H1 (cell line): ENCODE measurements around the gene ANXA7. TPM values are rescaled to one million over a fixed set of nuclear protein-coding genes. Genes with fewer than 3 reads are reported as not detected.

Experiments used
- CTCF ChIA-PET: fragments of 300-600 bp; sonication (Branson Sonifier 250); formaldehyde crosslinking; loops from one replicate; lab custom pipeline; 2021; ENCODE audit not compliant: partially characterized antibody; lab: Charles Lee
- POLR2A ChIA-PET: fragments of 300-600 bp; sonication (Branson Sonifier 250); formaldehyde crosslinking; loops from one replicate; lab custom pipeline; 2021; ENCODE audit warnings: inconsistent platforms; ENCODE audit not compliant: partially characterized antibody; lab: Charles Lee
- DNase-seq, 2 experiments: peaks; one replicate each; pipeline versions ENCODE4 v3.0.0 to v3.0.0-alpha.2; 2010 to 2022; ENCODE audit warnings: low spot score in 2 of 2, low read depth in 1 of 2, mixed read lengths in 1 of 2
- FAIRE-seq: peaks from 2 replicates; lab custom pipeline; 2011; peaks lifted over from hg19 to GRCh38; lab: Jason Lieb, UNC
- H2AFZ ChIP-seq: 2 replicates; pipeline ENCODE4 v1.8.1; 2012; ENCODE audit warnings: low read length, inconsistent platforms
- H2AK5ac ChIP-seq: 2 replicates; pipeline ENCODE4 v1.6.1; 2013; ENCODE audit warnings: low read depth, low read length
- H2BK120ac ChIP-seq: replicated peaks from 2 replicates; pipeline ENCODE3; 2013; ENCODE audit warnings: low read depth, low read length, inconsistent platforms
- H2BK12ac ChIP-seq: 2 replicates; pipeline ENCODE4 v1.6.1; 2013; ENCODE audit warnings: low read depth, low read length
- H2BK15ac ChIP-seq: 2 replicates; pipeline ENCODE4 v1.6.1; 2013; ENCODE audit warnings: low read length
- H2BK20ac ChIP-seq: 2 replicates; pipeline ENCODE4 v1.6.1; 2013; ENCODE audit warnings: low read length
- H2BK5ac ChIP-seq: 2 replicates; pipeline ENCODE4 v1.6.1; 2013; ENCODE audit warnings: low read depth, low read length
- H3K14ac ChIP-seq: 2 replicates; pipeline ENCODE4 v1.6.1; 2013; ENCODE audit warnings: inconsistent platforms; ENCODE audit not compliant: insufficient read length
- H3K18ac ChIP-seq: 2 replicates; pipeline ENCODE4 v1.6.1; 2013; ENCODE audit warnings: low read length; ENCODE audit errors: extremely low read depth
- H3K23ac ChIP-seq: 2 replicates; pipeline ENCODE4 v1.6.1; 2013; ENCODE audit warnings: inconsistent platforms; ENCODE audit not compliant: insufficient read length
- H3K23me2 ChIP-seq: 2 replicates; pipeline ENCODE4 v1.6.1; 2013; ENCODE audit warnings: low read depth, low read length
- H3K27ac ChIP-seq: 2 replicates; pipeline ENCODE4 v1.6.1; 2011; ENCODE audit warnings: low read depth, low read length, inconsistent platforms
- H3K27me3 ChIP-seq, 4 experiments: replicated peaks in 1 of 4; 1 replicate in 1 of 4; 2 replicates in 3 of 4; pipeline versions ENCODE4 v1.6.1 to v1.8.1; 2011 to 2013; ENCODE audit warnings: low read length in 3 of 4, mild to moderate bottlenecking in 3 of 4, inconsistent platforms in 2 of 4, mixed read lengths in 2 of 4, moderate library complexity in 1 of 4; ENCODE audit not compliant: control insufficient read depth in 3 of 4, insufficient read depth in 3 of 4; ENCODE audit errors: extremely low read depth in 1 of 4
- H3K36me3 ChIP-seq, 4 experiments: 2 replicates each; pipeline versions ENCODE4 v1.6.1 to v1.8.1; 2011 to 2013; ENCODE audit warnings: mild to moderate bottlenecking in 4 of 4, low read length in 3 of 4, moderate library complexity in 2 of 4, control low read depth in 1 of 4, inconsistent platforms in 1 of 4; ENCODE audit not compliant: insufficient read depth in 4 of 4, control insufficient read depth in 2 of 4
- H3K4ac ChIP-seq: replicated peaks from 2 replicates; pipeline ENCODE3; 2013; ENCODE audit warnings: low read length, low read depth, mixed read lengths, inconsistent platforms; ENCODE audit not compliant: insufficient read length
- H3K4me1 ChIP-seq, 4 experiments: replicated peaks in 1 of 4; 1 replicate in 1 of 4; 2 replicates in 3 of 4; pipeline versions ENCODE4 v1.6.1 to v1.8.1; 2011 to 2013; ENCODE audit warnings: low read length in 3 of 4, inconsistent platforms in 2 of 4, mixed read lengths in 1 of 4; ENCODE audit not compliant: insufficient read depth in 4 of 4, control insufficient read depth in 3 of 4
- H3K4me2 ChIP-seq, 2 experiments: 2 replicates each; pipeline versions ENCODE4 v1.6.1 to v1.8.1; 2011 to 2013; ENCODE audit warnings: low read depth in 2 of 2, low read length in 2 of 2, control low read depth in 1 of 2, inconsistent platforms in 1 of 2, mild to moderate bottlenecking in 1 of 2; ENCODE audit not compliant: insufficient read depth in 1 of 2
- H3K4me3 ChIP-seq, 4 experiments: fragments of 200-600, 300-600 bp in 1 of 4; sonication (generic), shearing (Covaris generic), sonication (Bioruptor Twin) in 1 of 4; 2 replicates each; pipeline versions ENCODE4 v1.5.1 to v1.8.1; 2011 to 2016; ENCODE audit warnings: low read length in 4 of 4, low read depth in 3 of 4, control low read depth in 2 of 4, inconsistent platforms in 2 of 4, mild to moderate bottlenecking in 2 of 4, mixed read lengths in 1 of 4, moderate library complexity in 1 of 4; ENCODE audit not compliant: insufficient read depth in 2 of 4; ENCODE audit errors: extremely low read depth in 1 of 4
- H3K56ac ChIP-seq: replicated peaks from 2 replicates; pipeline ENCODE3; 2013; ENCODE audit warnings: low read depth, mild to moderate bottlenecking, mixed read lengths, low read length, inconsistent platforms; ENCODE audit not compliant: insufficient read length
- H3K79me1 ChIP-seq: 2 replicates; pipeline ENCODE4 v1.6.1; 2013; ENCODE audit warnings: low read depth, low read length, control low read depth
- H3K79me2 ChIP-seq, 2 experiments: 2 replicates each; pipeline versions ENCODE4 v1.6.1 to v1.8.1; 2012 to 2013; ENCODE audit warnings: low read length in 2 of 2, mild to moderate bottlenecking in 2 of 2, inconsistent platforms in 1 of 2; ENCODE audit not compliant: insufficient read depth in 2 of 2, control insufficient read depth in 1 of 2
- H3K9ac ChIP-seq, 4 experiments: replicated peaks in 1 of 4; 1 replicate in 1 of 4; 2 replicates in 3 of 4; pipeline versions ENCODE4 v1.6.1 to v1.8.1; 2011 to 2013; ENCODE audit warnings: low read depth in 3 of 4, low read length in 3 of 4, control low read depth in 2 of 4, mild to moderate bottlenecking in 2 of 4, moderate library complexity in 2 of 4, inconsistent platforms in 1 of 4; ENCODE audit errors: extremely low read depth in 1 of 4
- H3K9me3 ChIP-seq, 2 experiments: 2 replicates each; pipeline versions ENCODE4 v1.6.1 to v1.8.1; 2012 to 2013; ENCODE audit warnings: mild to moderate bottlenecking in 2 of 2, moderate library complexity in 2 of 2, control low read depth in 1 of 2, inconsistent platforms in 1 of 2, low read depth in 1 of 2, low read length in 1 of 2, mixed read lengths in 1 of 2; ENCODE audit not compliant: insufficient read depth in 2 of 2
- H4K20me1 ChIP-seq, 2 experiments: replicated peaks in 1 of 2; 2 replicates each; pipeline versions ENCODE3 to v1.8.1; 2011 to 2013; ENCODE audit warnings: inconsistent platforms in 2 of 2, low read length in 2 of 2, mild to moderate bottlenecking in 1 of 2; ENCODE audit not compliant: insufficient read depth in 2 of 2, control insufficient read depth in 1 of 2
- H4K5ac ChIP-seq: 2 replicates; pipeline ENCODE4 v1.6.1; 2013; ENCODE audit warnings: low read length, low read depth, mixed read lengths, inconsistent platforms; ENCODE audit not compliant: insufficient read length
- H4K8ac ChIP-seq: 2 replicates; pipeline ENCODE4 v1.8.0; 2013; ENCODE audit warnings: mild to moderate bottlenecking, moderate library complexity, low read length, inconsistent platforms; ENCODE audit not compliant: insufficient read depth; ENCODE audit errors: extremely low read depth
- H4K91ac ChIP-seq: replicated peaks from 2 replicates; pipeline ENCODE3; 2013; ENCODE audit warnings: low read length, mixed read lengths, inconsistent platforms; ENCODE audit not compliant: insufficient read length
- ASH2L ChIP-seq: fragments of 200-600, 300-600 bp; sonication (generic); IDR thresholded peaks from one replicate; pipeline ENCODE4 v1.7.1; 2017; ENCODE audit warnings: low read length
- CBX5 ChIP-seq: fragments of 300-800, 300-1000 bp; sonication (generic); IDR thresholded peaks from 2 replicates; pipeline ENCODE4 v1.7.1; 2016; ENCODE audit warnings: antibody characterized with exemption, low read length, low read depth
- CBX8 ChIP-seq: fragments of 300-800, 300-1000 bp; sonication (generic); IDR thresholded peaks from 2 replicates; pipeline ENCODE4 v1.7.1; 2016; ENCODE audit warnings: low read depth, low read length, borderline replicate concordance
- CREB1 ChIP-seq: IDR thresholded peaks from 2 replicates; pipeline ENCODE4 v1.6.1; 2012; ENCODE audit warnings: inconsistent platforms
- FOSL1 ChIP-seq: IDR thresholded peaks from 2 replicates; pipeline ENCODE4 v1.6.1; 2011; ENCODE audit warnings: mild to moderate bottlenecking, low read depth, low read length, moderate library complexity; ENCODE audit not compliant: insufficient read depth
- MAX ChIP-seq: IDR thresholded peaks from 2 replicates; pipeline ENCODE4 v1.6.1; 2012; ENCODE audit warnings: inconsistent platforms
- NRF1 ChIP-seq: IDR thresholded peaks from 2 replicates; pipeline ENCODE4 v1.6.1; 2011; ENCODE audit warnings: mild to moderate bottlenecking, low read depth, low read length, improper control_type of control experiment
- PHF8 ChIP-seq: fragments of 200-600 bp; sonication (generic); conservative IDR thresholded peaks from 2 replicates; pipeline ENCODE4 v1.7.1; 2012; ENCODE audit warnings: low read depth, mild to moderate bottlenecking, inconsistent platforms, low read length, moderate library complexity
- POLR2A ChIP-seq, 2 experiments: IDR thresholded peaks; 1 replicate in 1 of 2; 2 replicates in 1 of 2; pipeline ENCODE4 v1.6.1; 2011; ENCODE audit warnings: low read depth in 2 of 2, low read length in 2 of 2, mild to moderate bottlenecking in 2 of 2; ENCODE audit errors: control extremely low read depth in 1 of 2
- POU5F1 ChIP-seq: IDR thresholded peaks from 2 replicates; pipeline ENCODE4 v1.6.1; 2011; ENCODE audit warnings: low read depth, mild to moderate bottlenecking, low read length, moderate library complexity
- SIRT6 ChIP-seq: IDR thresholded peaks from one replicate; pipeline ENCODE4 v1.7.1; 2012; ENCODE audit warnings: low read length, inconsistent platforms
- SP2 ChIP-seq: IDR thresholded peaks from 2 replicates; pipeline ENCODE4 v1.6.1; 2012; ENCODE audit warnings: mild to moderate bottlenecking, low read length, inconsistent platforms
- SP4 ChIP-seq: IDR thresholded peaks from 2 replicates; pipeline ENCODE4 v1.6.1; 2012; ENCODE audit warnings: low read length, inconsistent platforms
- SRF ChIP-seq: IDR thresholded peaks from 2 replicates; pipeline ENCODE4 v1.6.1; 2011; ENCODE audit warnings: mild to moderate bottlenecking, low read depth, low read length, moderate library complexity
- SUZ12 ChIP-seq: fragments of 200-600 bp; sonication (generic); IDR thresholded peaks from 2 replicates; pipeline ENCODE4 v1.6.1; 2012; ENCODE audit warnings: mild to moderate bottlenecking, inconsistent platforms, low read length, moderate library complexity, mixed read lengths
- TBP ChIP-seq: IDR thresholded peaks from 2 replicates; pipeline ENCODE4 v1.6.1; 2011; ENCODE audit warnings: low read depth, low read length, improper control_type of control experiment
- YY1 ChIP-seq: IDR thresholded peaks from 2 replicates; pipeline ENCODE4 v1.6.1; 2011; ENCODE audit warnings: low read depth, mild to moderate bottlenecking, low read length
- WGBS, 2 experiments: shearing (Covaris generic) in 1 of 2; methylation state at CpG; one replicate each; pipeline versions ENCODE4 v1.1.6 to v1.1.7; 2013 to 2015; ENCODE audit warnings: low lambda C conversion rate in 2 of 2, mixed read lengths in 2 of 2, inconsistent platforms in 1 of 2, low coverage in 1 of 2, missing lambda C conversion rate in 1 of 2; ENCODE audit not compliant: insufficient replicate concordance in 2 of 2, insufficient coverage in 1 of 2, insufficient read length in 1 of 2; ENCODE audit errors: extremely low coverage in 1 of 2, missing lambda C conversion rate in 1 of 2; 5-methylcytosine and 5-hydroxymethylcytosine counted together
- polyA plus RNA-seq, 7 experiments: library from polyadenylated mRNA; depleted of rRNA in 3 of 7; stranded (reverse) in 5 of 7; unstranded in 2 of 7; fragments of >200 nt in 5 of 7; fragments of 200-250 nt in 2 of 7; gene quantifications; 1 replicate in 5 of 7; 2 replicates in 1 of 7; 4 replicates in 1 of 7; pipeline versions ENCODE4 v1.2.1 to v1.2.3, GENCODE V29; 2011 to 2013; ENCODE audit warnings: missing spikeins in 2 of 7, mixed read lengths in 2 of 7
- total RNA-seq: library from RNA; stranded (reverse); fragmentation: NEBNext Ultra II Directional; extraction: Animal tissue kit (Norgen Biotek cat#: 25700); gene quantifications from 2 replicates; pipeline ENCODE4 v1.2.1, GENCODE V29; 2021

The ANXA7 gene
- total and polyA plus RNA-seq, 2 of the 8 experiments (the other 6 are each of a cell fraction or from before 2014, with no cell fraction given): 37.1 to 63.6 TPM

DNA sequence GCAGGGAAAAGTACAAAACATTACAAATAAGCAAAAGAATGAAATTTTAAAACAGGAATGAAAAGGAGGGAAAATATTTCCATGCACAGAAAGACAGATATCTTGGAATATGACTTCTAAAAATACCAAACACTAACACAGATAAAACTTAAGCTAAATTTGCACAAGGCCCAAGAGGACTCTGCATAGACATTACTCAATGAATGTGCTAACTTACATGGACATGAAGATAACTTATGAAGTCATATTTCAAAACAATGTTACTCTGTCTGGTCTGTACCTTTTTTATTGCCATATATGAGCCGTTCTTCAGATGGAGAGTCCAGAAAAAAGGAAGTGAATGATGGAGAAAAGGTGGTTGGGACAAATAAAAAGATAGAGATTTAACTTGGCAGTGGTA is 34.5 kb upstream of the ANXA7 start:
- no peak overlapping the region for H3K4me3 ChIP-seq
- H3K56ac ChIP-seq: no peak overlapping the region
- no peak overlapping the region for H3K14ac ChIP-seq
- H3K27ac ChIP-seq: no peak overlapping the region
- no peak overlapping the region for H2BK120ac ChIP-seq
- DNase-seq (no peak), FAIRE-seq (no peak)
- H2AFZ ChIP-seq: no peak overlapping the region
- no peaks in the 10 kb centered on the region for H3K27me3 ChIP-seq
- no peak overlapping the region for H2BK20ac ChIP-seq
- H4K5ac ChIP-seq: no peak overlapping the region
- H3K4me2 ChIP-seq: no peak overlapping the region
- H4K91ac ChIP-seq: no peak overlapping the region
- ChIA-PET CTCF (no interaction called here), POLR2A (no interaction called here)
- no peaks in the 10 kb centered on the region for H3K4me1 ChIP-seq
- no peaks in the 10 kb centered on the region for H3K79me2 ChIP-seq
- H3K4ac ChIP-seq: no peak overlapping the region
- no peak overlapping the region for H2BK5ac ChIP-seq
- H3K79me1 ChIP-seq: no peaks in the 10 kb centered on the region
- no peak overlapping the region for H4K8ac ChIP-seq
- no peak overlapping the region for H3K18ac ChIP-seq
- no peak overlapping the region for H2BK15ac ChIP-seq
- WGBS, 2 experiments: 93% methylated on average over 1 of the region's 1 CpG; no CpG with 5 or more reads in 1 of the 2 experiments
- H3K9me3 ChIP-seq: no peaks in the 10 kb centered on the region
- peaks cover 0 to 3% of the 10 kb centered on the region in 2 experiments for H4K20me1 ChIP-seq
- no peak overlapping the region for H3K9ac ChIP-seq
- H3K23ac ChIP-seq: no peak overlapping the region
- peaks cover 0 to 21% (median 0%) of the 10 kb centered on the region in 4 experiments; a peak in 2 of 8 replicates for H3K36me3 ChIP-seq
- no peak overlapping the region for H2BK12ac ChIP-seq
- H2AK5ac ChIP-seq: no peak overlapping the region
- H3K23me2 ChIP-seq: no peaks in the 10 kb centered on the region
- TF ChIP-seq SP2 (no peak), CREB1 (no peak), SUZ12 (no peak), SIRT6 (no peak), PHF8 (no peak), POU5F1 (no peak), FOSL1 (no peak), MAX (no peak), POLR2A (IDR thresholded peaks at IDR 0.05; ENCODE audit: control extremely low read depth in 1 of 2, low read depth in 2 of 2, low read length in 2 of 2) (no peak), SRF (no peak), CBX5 (no peak), ASH2L (no peak), YY1 (no peak), TBP (no peak), NRF1 (no peak), CBX8 (no peak), SP4 (no peak)
